ENCODE results near the gene LIFR. TPM values are rescaled to one million over a fixed set of nuclear protein-coding genes. Genes with fewer than 3 reads are reported as not detected.

LIFR gene
- total RNA-seq, 1 donor from 2014 or later, result 13.8 TPM

GRCh38 chr5:38479315-38479904, 77.0 kb downstream of the LIFR start:
- Histone ChIP-seq H3K36me3 (ENCODE audit: control insufficient read depth, insufficient read depth, low read length) (no peaks in the 10 kb centered on the region), H3K4me3 (ENCODE audit: low read depth, low read length) (no peak overlapping the region), H3K27me3 (ENCODE audit: control insufficient read depth, insufficient read depth, low read length) (no peaks in the 10 kb centered on the region)
- no peak for DNase-seq (ENCODE audit: low read depth)
- TF ChIP-seq CTCF (IDR thresholded peaks at IDR 0.05; ENCODE audit: insufficient read depth, low read length, poor library complexity, severe bottlenecking), result no peak

GRCh38 chr5:38478878-38479277, 77.6 kb downstream of the LIFR start:
- Histone ChIP-seq H3K36me3 (ENCODE audit: control insufficient read depth, insufficient read depth, low read length) (no peaks in the 10 kb centered on the region), H3K4me3 (ENCODE audit: low read depth, low read length) (no peak overlapping the region), H3K27me3 (ENCODE audit: control insufficient read depth, insufficient read depth, low read length) (no peaks in the 10 kb centered on the region)
- TF ChIP-seq CTCF (IDR thresholded peaks at IDR 0.05; ENCODE audit: insufficient read depth, low read length, poor library complexity, severe bottlenecking), result no peak
- no peak for DNase-seq (ENCODE audit: low read depth)

GRCh38 chr5:38478166-38478565, 78.3 kb downstream of the LIFR start:
- no peaks in the 10 kb centered on the region for H3K27me3 ChIP-seq (ENCODE audit: control insufficient read depth, insufficient read depth, low read length)
- no peak overlapping the region for H3K4me3 ChIP-seq (ENCODE audit: low read depth, low read length)
- DNase-seq (ENCODE audit: low read depth), result no peak
- TF ChIP-seq CTCF (IDR thresholded peaks at IDR 0.05; ENCODE audit: insufficient read depth, low read length, poor library complexity, severe bottlenecking), result no peak
- H3K36me3 ChIP-seq (ENCODE audit: control insufficient read depth, insufficient read depth, low read length), result no peaks in the 10 kb centered on the region

- no peaks in the 10 kb centered on the region for H3K36me3 ChIP-seq (ENCODE audit: control insufficient read depth, insufficient read depth, low read length)
- no peak for DNase-seq (ENCODE audit: low read depth)
- no peak overlapping the region for H3K4me3 ChIP-seq (ENCODE audit: low read depth, low read length)
- no peak for TF ChIP-seq CTCF (IDR thresholded peaks at IDR 0.05; ENCODE audit: insufficient read depth, low read length, poor library complexity, severe bottlenecking)
- H3K27me3 ChIP-seq (ENCODE audit: control insufficient read depth, insufficient read depth, low read length), result no peaks in the 10 kb centered on the region
These were observed 83.4 kb downstream of the LIFR start for GRCh38 chr5:38473008-38473407.

GRCh38 chr5:38472541-38472940, 83.9 kb downstream of the LIFR start:
- TF ChIP-seq CTCF (IDR thresholded peaks at IDR 0.05; ENCODE audit: insufficient read depth, low read length, poor library complexity, severe bottlenecking), result no peak
- Histone ChIP-seq H3K27me3 (ENCODE audit: control insufficient read depth, insufficient read depth, low read length) (no peaks in the 10 kb centered on the region), H3K4me3 (ENCODE audit: low read depth, low read length) (no peak overlapping the region), H3K36me3 (ENCODE audit: control insufficient read depth, insufficient read depth, low read length) (no peaks in the 10 kb centered on the region)
- no peak for DNase-seq (ENCODE audit: low read depth)

- H3K36me3 ChIP-seq (ENCODE audit: control insufficient read depth, insufficient read depth, low read length), result no peaks in the 10 kb centered on the region
- H3K4me3 ChIP-seq (ENCODE audit: low read depth, low read length), result no peak overlapping the region
- no peaks in the 10 kb centered on the region for H3K27me3 ChIP-seq (ENCODE audit: control insufficient read depth, insufficient read depth, low read length)
- DNase-seq (ENCODE audit: low read depth), result no peak
- TF ChIP-seq CTCF (IDR thresholded peaks at IDR 0.05; ENCODE audit: insufficient read depth, low read length, poor library complexity, severe bottlenecking), result no peak
These were observed 84.7 kb downstream of the LIFR start for GRCh38 chr5:38471709-38472108.

All from kidney epithelial cell (primary cell).